Body of pancreas (tissue), 4 donors: ENCODE data around the gene CELF5.

Experiments used
- POLR2A ChIP-seq, 3 donors: fragments of 450-650 bp; IDR thresholded peaks; one replicate each; pipeline ENCODE4 v1.6.1; 2016; ENCODE audit warnings: antibody characterized with exemption in 3 of 3, mild to moderate bottlenecking in 2 of 3
- TF ChIP-seq, protein P1 (sequence below), 7 experiments: fragments of 450-650 bp in 4 of 7; fragments of 200-600 bp in 3 of 7; sonication (generic) in 3 of 7; IDR thresholded peaks; one replicate each; pipeline ENCODE4 v1.5.1; 2016 to 2019; ENCODE audit warnings: antibody characterized with exemption in 7 of 7

DNA sequence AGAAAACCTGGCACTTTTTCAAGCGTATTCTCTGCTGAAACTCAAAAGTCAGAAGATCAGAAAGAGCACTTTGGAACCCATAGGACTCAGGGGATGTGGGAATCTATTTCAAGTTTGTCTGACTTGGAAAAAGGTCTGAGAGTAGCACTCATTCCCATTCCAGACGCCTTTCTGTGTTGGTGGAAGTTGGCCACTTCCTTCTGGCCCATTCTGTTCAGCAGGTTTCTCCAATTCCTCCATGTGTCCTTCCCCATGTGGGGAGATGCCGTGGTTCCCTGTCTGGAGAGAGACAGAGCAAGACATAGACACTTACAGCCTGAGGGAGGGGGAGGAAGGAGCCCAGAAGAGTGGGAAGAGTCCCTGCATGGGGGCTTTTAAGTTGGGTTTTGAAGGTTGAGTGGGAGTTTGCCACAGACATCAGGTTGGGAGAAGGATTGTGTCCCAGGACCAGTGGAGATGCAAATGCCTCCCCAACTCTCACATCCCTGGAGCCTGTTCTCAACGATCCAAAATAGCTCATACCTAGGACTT, 48.0 kb downstream of the CELF5 start:
- TF ChIP-seq, protein P1, sequence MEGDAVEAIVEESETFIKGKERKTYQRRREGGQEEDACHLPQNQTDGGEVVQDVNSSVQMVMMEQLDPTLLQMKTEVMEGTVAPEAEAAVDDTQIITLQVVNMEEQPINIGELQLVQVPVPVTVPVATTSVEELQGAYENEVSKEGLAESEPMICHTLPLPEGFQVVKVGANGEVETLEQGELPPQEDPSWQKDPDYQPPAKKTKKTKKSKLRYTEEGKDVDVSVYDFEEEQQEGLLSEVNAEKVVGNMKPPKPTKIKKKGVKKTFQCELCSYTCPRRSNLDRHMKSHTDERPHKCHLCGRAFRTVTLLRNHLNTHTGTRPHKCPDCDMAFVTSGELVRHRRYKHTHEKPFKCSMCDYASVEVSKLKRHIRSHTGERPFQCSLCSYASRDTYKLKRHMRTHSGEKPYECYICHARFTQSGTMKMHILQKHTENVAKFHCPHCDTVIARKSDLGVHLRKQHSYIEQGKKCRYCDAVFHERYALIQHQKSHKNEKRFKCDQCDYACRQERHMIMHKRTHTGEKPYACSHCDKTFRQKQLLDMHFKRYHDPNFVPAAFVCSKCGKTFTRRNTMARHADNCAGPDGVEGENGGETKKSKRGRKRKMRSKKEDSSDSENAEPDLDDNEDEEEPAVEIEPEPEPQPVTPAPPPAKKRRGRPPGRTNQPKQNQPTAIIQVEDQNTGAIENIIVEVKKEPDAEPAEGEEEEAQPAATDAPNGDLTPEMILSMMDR (IDR thresholded peaks at IDR 0.05), result no peak
- TF ChIP-seq POLR2A (IDR thresholded peaks at IDR 0.05), result no peak
